RKO (cell line): ENCODE results near the gene ONECUT3.
A peak's percentile ranks its signal among the peaks of the same experiment; 100 is the strongest.

Experiments
- DNase-seq: peaks from one replicate; pipeline ENCODE4 v3.0.0-alpha.2; 2016; ENCODE audit warnings: low spot score

The ONECUT3 gene

DNA sequence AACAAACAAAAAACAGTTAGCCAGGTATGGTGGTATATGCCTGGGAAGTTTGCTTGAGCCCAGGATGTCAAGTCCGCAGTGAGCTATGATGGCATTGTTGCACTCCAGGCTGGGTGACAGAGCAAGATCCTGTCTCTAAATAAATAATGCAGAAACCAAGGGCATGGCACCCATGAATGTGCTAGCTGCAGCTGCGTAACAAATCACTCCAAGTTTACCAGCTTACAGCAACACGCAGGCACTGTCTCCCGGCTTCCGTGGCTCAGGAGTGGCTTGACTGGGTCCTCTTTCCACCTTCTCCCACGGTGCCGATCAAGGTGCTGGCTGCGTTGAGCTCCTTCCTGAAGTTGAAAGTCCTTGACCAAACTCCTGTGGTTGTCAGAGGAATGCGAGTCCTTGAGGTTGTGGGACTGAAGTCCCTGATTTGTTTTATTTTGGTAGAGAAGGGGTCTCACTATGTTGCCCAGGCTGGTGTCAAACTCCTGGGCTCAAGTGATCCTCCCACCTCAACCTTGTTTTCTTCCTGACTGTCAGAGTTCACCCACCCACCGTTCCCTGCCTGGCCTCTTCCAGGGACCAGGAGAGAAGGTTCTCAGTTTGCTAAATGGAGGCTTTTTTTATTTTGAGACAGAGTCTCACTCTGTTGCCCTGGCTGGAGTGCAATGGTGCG lies 13.2 kb upstream of the ONECUT3 start:
- DNase-seq = no peak

- no peak for DNase-seq
These were observed 10.2 kb upstream of the ONECUT3 start for GRCh38 chr19:1742989-1743696.

DNA sequence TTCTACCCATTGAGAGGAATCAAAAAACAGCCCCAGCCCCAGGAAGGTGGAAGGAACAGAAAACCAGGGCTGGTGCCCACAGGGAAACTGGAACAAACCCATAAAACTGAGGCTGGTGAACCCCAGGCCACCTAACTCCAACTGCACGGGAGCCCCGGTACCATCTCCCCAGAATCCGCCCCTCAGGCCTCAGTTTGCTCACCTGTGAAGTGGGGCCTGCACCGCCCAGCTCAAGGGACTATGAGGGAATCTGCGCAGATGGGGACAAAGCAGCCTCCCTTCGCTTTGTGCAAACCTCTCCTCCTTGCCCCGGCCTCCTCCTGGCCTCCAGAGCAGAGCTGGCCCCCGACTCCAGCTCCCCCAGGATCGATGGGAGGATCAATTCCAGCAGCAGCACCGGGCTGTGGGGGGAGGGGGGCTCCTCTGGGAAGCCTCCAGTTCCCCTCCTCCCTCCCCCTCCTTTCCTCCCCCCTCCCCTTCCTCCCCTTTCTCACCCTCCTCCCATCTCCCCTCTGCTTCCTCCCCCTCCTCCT lies 9.1 kb upstream of the ONECUT3 start:
- DNase-seq = no peak

- DNase-seq = no peak
These were observed 8.3 kb upstream of the ONECUT3 start for GRCh38 chr19:1744822-1745563.

- no peak for DNase-seq
These were observed 7.7 kb upstream of the ONECUT3 start for GRCh38 chr19:1745589-1746031.

DNA sequence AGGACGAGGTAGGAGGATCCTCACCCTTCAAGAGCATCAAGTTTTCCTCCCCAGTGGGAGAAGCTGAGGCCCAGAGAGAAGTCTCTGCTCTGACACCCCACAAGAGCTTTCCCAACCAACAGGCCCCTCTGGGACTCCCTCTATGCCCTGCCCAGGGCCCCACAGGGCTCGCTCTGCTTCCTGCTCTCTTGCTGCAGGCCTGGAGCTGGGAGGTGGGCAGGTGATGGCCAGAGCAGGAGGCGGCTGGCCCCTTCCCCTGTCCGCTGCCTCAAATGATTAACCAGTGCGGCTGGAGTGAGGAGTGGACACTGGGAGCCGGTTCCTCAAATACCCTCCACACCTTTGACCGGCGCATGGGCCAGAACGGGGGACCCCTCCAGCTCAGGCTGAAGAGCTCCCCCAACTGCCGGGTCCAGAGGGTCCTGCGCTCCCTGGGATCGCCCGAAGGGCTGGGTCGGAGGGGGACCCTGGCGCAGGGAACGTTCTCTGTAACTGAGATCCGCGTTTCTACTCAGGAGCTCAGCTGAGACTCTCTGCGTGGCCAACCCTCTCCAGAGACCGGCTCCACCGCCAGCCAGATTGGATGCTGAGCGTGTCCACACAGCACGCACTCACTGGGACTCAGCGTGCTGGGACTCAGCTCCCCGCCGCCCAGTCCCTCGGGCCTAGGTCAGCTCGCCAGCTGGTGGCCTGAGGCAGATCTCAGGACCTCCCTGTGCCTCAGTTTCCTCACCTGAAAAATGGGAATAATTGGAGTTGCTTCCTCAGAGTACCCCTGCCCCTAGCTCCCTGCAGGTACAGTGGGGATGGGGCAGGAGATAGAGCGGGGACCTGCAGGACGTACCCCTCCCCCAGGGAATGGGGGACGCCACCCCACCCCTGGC lies 6.7 kb upstream of the ONECUT3 start:
- peak; percentile 22 for DNase-seq

GRCh38 chr19:1747285-1748114 lies 5.8 kb upstream of the ONECUT3 start:
- DNase-seq = peak; percentile 94

DNA sequence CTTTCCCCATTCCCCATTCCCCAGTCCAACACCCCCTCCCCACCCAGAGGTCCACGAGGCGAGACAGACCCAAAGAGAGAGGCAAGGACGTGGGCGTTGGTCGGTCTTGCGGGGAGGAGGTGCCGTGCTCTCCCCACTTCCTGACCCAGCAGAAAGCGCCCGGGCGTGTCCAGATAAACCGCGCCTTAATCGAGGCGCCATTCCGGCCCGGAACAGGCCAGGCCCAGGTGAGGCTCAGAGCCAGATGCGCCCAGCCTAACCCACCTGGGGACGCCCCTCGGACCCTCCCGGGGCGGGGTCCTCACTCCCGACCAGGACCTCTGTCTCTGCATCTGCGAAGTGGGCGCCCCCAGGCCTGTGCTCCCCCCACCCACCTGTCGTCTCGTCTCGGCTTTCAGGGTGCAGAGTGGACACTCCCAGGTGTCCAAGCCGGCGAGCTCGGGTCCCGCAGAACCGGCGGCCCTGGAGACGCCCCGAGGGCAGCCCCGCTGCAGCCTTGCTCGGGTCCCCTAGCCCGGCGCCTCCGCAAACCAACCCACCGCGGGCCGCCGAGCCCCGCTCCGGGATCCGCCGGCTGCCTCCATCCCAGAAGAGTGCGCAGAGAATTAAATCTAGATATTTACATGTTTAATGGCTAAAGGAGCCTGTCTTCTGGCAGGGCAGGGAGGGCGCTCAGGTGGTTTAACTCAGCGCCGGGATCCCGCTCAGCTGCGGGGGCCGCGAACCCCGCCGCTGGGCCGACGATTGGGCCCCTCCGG lies 5.0 kb upstream of the ONECUT3 start:
- no peak for DNase-seq

- DNase-seq = no peak
These were observed 4.4 kb upstream of the ONECUT3 start for GRCh38 chr19:1748873-1749341.

- no peak for DNase-seq
These were observed 3.6 kb upstream of the ONECUT3 start for GRCh38 chr19:1749373-1750342.

GRCh38 chr19:1750343-1751021 lies 2.8 kb upstream of the ONECUT3 start:
- DNase-seq = no peak

- DNase-seq = no peak
These were observed 1.8 kb upstream of the ONECUT3 start for GRCh38 chr19:1751367-1752008.

- DNase-seq = no peak
These were observed 1.1 kb upstream of the ONECUT3 start for GRCh38 chr19:1752009-1752756.

- no peak for DNase-seq
These were observed 821 bp downstream of the ONECUT3 start for GRCh38 chr19:1754018-1754635.

DNA sequence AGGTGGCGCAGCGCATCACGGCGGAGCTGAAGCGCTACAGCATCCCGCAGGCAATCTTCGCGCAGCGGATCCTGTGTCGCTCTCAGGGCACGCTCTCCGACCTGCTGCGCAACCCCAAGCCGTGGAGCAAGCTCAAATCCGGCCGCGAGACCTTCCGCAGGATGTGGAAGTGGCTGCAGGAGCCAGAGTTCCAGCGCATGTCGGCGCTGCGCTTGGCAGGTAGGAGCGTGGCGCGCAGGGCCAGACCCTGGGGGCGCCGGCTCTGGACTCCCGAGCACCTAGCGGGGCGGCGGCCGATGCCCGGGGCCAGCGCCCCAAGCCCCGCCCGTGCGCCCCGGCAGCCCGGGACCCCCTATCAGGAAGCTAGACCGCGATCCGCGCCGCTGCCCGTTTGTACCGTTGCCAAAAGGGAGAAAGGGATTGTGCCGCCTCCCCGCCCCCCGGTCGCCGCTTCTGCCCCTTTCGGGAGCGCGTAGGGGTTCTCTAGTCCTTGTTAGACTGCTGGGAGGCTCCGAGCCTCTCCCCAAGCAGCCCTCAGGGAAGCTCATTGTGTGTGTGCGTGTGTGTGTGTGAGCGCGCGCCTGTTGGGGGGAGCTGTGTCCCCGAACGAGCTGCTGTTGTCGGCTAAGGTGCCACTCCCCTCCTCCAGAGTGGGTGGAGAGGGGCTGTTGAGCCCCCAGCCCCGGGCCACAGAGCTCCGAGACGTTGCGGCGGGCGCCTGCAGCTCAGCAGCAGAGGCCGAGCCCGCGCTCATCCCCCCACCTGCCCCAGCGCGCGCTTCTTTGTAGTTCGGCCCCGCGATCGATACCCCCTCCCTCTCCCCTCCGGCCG lies 1.5 kb downstream of the ONECUT3 start:
- DNase-seq = no peak
